AG10803 (cell line): ENCODE results near the gene LRCH2.
"Not testable (repeated sequence)": the region's sequence is repeated elsewhere in the genome, so short reads cannot be mapped to it uniquely, and the experiment has no call there.

Source experiments
- DNase-seq: peaks from one replicate; pipeline ENCODE4 v3.0.0; 2010; ENCODE audit warnings: low read depth
- H3K4me3 ChIP-seq: 2 replicates; pipeline ENCODE4 v1.5.1; 2011; ENCODE audit warnings: mild to moderate bottlenecking, low read length, control low read depth
- CTCF ChIP-seq: conservative IDR thresholded peaks from 2 replicates; pipeline ENCODE4 v1.5.1; 2011; ENCODE audit warnings: mild to moderate bottlenecking, low read length, control low read depth, inconsistent platforms

LRCH2 gene

GRCh38 chrX:115234461-115234860 lies 565 bp upstream of the LRCH2 start:
- no peak for TF ChIP-seq CTCF
- peak overlapping the region; percentile 72 for H3K4me3 ChIP-seq
- DNase-seq, result no peak

GRCh38 chrX:115232933-115233496 lies 881 bp downstream of the LRCH2 start:
- H3K4me3 ChIP-seq, result peak overlapping the region; percentile 72
- no peak for TF ChIP-seq CTCF
- no peak for DNase-seq

GRCh38 chrX:115229337-115230003 lies 4.4 kb downstream of the LRCH2 start:
- no peak for TF ChIP-seq CTCF
- DNase-seq, result no peak
- H3K4me3 ChIP-seq, result no peak overlapping the region

- no peak overlapping the region for H3K4me3 ChIP-seq
- DNase-seq, result peak; percentile 7
- TF ChIP-seq CTCF, result peak; percentile 49
These were observed 7.0 kb downstream of the LRCH2 start for GRCh38 chrX:115226929-115227328.

- H3K4me3 ChIP-seq, DNase-seq: not testable (repeated sequence)
These were observed 16.6 kb downstream of the LRCH2 start for GRCh38 chrX:115217346-115217745.

- TF ChIP-seq CTCF, result no peak
- no peak for DNase-seq
- H3K4me3 ChIP-seq, result no peak overlapping the region
These were observed 19.3 kb downstream of the LRCH2 start for GRCh38 chrX:115214605-115215004.

GRCh38 chrX:115214151-115214550 lies 19.7 kb downstream of the LRCH2 start:
- no peak overlapping the region for H3K4me3 ChIP-seq
- no peak for TF ChIP-seq CTCF
- DNase-seq, result no peak

- DNase-seq, H3K4me3 ChIP-seq: not testable (repeated sequence)
These were observed 24.3 kb downstream of the LRCH2 start for GRCh38 chrX:115209547-115209946.
